Neural crest cell (in vitro differentiated cells): ENCODE data around the gene DDX27. TPM values are rescaled to one million over a fixed set of nuclear protein-coding genes. Genes with fewer than 3 reads are reported as not detected.

Experiments used
- DNase-seq: peaks from one replicate; pipeline ENCODE4 v3.0.0; 2021; ENCODE audit warnings: low read depth, mixed read lengths, low spot score
- H3K27ac Mint-ChIP-seq: one replicate; pipeline ENCODE4 v1.8.0; 2021; ENCODE audit warnings: mild to moderate bottlenecking, mixed read lengths; ENCODE audit not compliant: unreplicated experiment
- H3K27me3 Mint-ChIP-seq: 2 replicates; pipeline ENCODE4 v1.8.0; 2021; ENCODE audit warnings: low read depth, mild to moderate bottlenecking, mixed read lengths
- H3K36me3 Mint-ChIP-seq: 2 replicates; pipeline ENCODE4 v1.8.0; 2021; ENCODE audit warnings: low read depth, mild to moderate bottlenecking, mixed read lengths
- H3K4me1 Mint-ChIP-seq: 2 replicates; pipeline ENCODE4 v1.8.0; 2021; ENCODE audit warnings: mixed read lengths
- H3K4me3 Mint-ChIP-seq: one replicate; pipeline ENCODE4 v1.8.0; 2021; ENCODE audit warnings: mild to moderate bottlenecking, mixed read lengths
- H3K9me3 Mint-ChIP-seq: 2 replicates; pipeline ENCODE4 v1.8.0; 2021; ENCODE audit warnings: mixed read lengths
- CTCF ChIP-seq: fragments of 200-600 bp; sonication (generic); conservative IDR thresholded peaks from 2 replicates; pipeline ENCODE4 v1.5.0; 2021; ENCODE audit warnings: antibody characterized with exemption, mild to moderate bottlenecking
- total RNA-seq: library from RNA; stranded (reverse); gene quantifications from 2 replicates; pipeline ENCODE4 v1.2.1, GENCODE V29; 2021

The DDX27 gene
- total RNA-seq, 1 donor from 2014 or later: 33.2 TPM

DNA sequence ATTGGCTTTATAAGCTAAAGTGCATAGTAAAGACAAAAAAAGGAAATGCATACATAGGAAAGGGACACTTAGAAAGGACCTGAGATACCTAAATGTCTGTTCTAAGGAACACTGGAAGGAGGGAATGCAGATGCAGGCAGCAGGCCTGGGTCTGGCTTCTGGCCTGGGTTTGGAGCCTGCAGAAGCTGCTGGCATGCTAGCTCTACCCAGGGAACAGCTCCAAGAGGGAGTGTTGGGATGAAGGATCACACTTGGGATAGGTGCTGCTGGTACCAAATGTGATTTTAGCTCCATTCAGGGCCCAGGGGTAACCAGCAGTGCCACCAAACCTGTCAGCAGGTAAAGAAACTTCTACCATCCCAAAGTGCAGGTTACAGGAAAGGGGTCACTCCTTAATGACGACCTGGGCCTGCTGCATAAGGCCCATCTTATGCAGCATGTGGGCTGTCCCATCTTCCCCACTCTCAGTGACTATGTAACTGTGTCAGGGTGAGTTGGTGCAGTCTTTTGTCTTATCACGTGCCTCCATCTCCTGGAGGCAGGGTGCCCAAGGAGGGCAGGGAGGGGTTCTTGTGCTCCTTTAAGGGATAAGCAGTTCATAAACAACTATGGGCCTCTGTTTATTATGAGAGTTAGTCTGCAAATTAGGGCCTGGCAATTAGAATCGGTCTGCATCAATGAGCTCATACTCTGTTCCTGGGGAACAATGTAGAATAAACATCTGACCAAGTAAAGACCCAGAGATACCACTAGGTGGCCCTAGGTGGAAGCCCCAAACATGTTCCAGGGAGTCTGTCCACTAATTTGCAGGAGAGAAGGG is 26.9 kb downstream of the DDX27 start:
- Mint-ChIP-seq H3K4me3 (no peak overlapping the region), H3K9me3 (no peaks in the 10 kb centered on the region), H3K36me3 (peaks cover 7% of the 10 kb centered on the region), H3K4me1 (no peaks in the 10 kb centered on the region), H3K27ac (peak overlapping the region; percentile 13), H3K27me3 (no peaks in the 10 kb centered on the region)
- peak; percentile 70 for TF ChIP-seq CTCF
- no peak for DNase-seq

GRCh38 chr20:49247169-49247723 is 28.0 kb downstream of the DDX27 start:
- no peaks in the 10 kb centered on the region for H3K4me1 Mint-ChIP-seq
- DNase-seq: no peak
- no peak overlapping the region for H3K4me3 Mint-ChIP-seq
- TF ChIP-seq CTCF: no peak
- H3K27me3 Mint-ChIP-seq: no peaks in the 10 kb centered on the region
- no peak overlapping the region for H3K27ac Mint-ChIP-seq
- H3K9me3 Mint-ChIP-seq: no peaks in the 10 kb centered on the region
- peaks cover 11% of the 10 kb centered on the region for H3K36me3 Mint-ChIP-seq

GRCh38 chr20:49247792-49248191 is 28.6 kb downstream of the DDX27 start:
- no peak for DNase-seq
- Mint-ChIP-seq H3K9me3 (no peaks in the 10 kb centered on the region), H3K36me3 (peaks cover 15% of the 10 kb centered on the region), H3K4me1 (no peaks in the 10 kb centered on the region), H3K4me3 (no peak overlapping the region), H3K27ac (no peak overlapping the region), H3K27me3 (no peaks in the 10 kb centered on the region)
- TF ChIP-seq CTCF: no peak

DNA sequence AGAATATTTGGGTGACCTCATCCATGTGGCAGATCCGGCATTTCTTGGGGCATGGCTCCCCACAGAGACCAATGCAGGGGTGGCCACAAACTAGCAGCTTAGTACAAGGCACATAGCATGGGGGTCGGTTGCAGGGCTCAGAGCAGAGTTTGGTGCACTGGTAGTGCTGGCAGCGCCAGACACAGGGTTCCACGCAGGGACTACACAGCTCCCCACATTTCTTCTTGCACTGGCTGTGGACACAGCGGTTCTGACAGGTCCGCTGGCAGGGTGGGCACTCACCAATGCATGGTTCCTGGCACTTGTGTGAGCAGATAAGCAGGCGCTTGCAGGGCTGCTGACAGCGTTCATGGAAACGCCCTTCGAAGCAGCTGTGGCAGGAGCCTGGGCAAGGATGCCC is 29.1 kb downstream of the DDX27 start:
- H3K4me3 Mint-ChIP-seq: no peak overlapping the region
- H3K4me1 Mint-ChIP-seq: no peaks in the 10 kb centered on the region
- H3K27me3 Mint-ChIP-seq: no peaks in the 10 kb centered on the region
- no peak for TF ChIP-seq CTCF
- H3K36me3 Mint-ChIP-seq: peaks cover 17% of the 10 kb centered on the region
- no peaks in the 10 kb centered on the region for H3K9me3 Mint-ChIP-seq
- DNase-seq: no peak
- H3K27ac Mint-ChIP-seq: no peak overlapping the region

- H3K27me3 Mint-ChIP-seq: no peaks in the 10 kb centered on the region
- H3K4me1 Mint-ChIP-seq: no peaks in the 10 kb centered on the region
- no peak for TF ChIP-seq CTCF
- no peak overlapping the region for H3K27ac Mint-ChIP-seq
- H3K4me3 Mint-ChIP-seq: no peak overlapping the region
- no peak for DNase-seq
- H3K36me3 Mint-ChIP-seq: peaks cover 17% of the 10 kb centered on the region
- no peaks in the 10 kb centered on the region for H3K9me3 Mint-ChIP-seq
These were observed 29.9 kb downstream of the DDX27 start for GRCh38 chr20:49248879-49249665.
